Glutamatergic neuron (in vitro differentiated cells): ENCODE data around the gene LSM4. TPM values are rescaled to one million over a fixed set of nuclear protein-coding genes. Genes with fewer than 3 reads are reported as not detected.

Experiments
- DNase-seq: peaks from one replicate; pipeline ENCODE4 v3.0.0; 2022
- H3K27ac Mint-ChIP-seq: one replicate; pipeline ENCODE4 v1.8.0; 2020; ENCODE audit warnings: mild to moderate bottlenecking, mixed read lengths, inconsistent platforms; ENCODE audit not compliant: unreplicated experiment
- H3K27me3 Mint-ChIP-seq: one replicate; pipeline ENCODE4 v1.8.0; 2020; ENCODE audit warnings: mild to moderate bottlenecking, moderate library complexity, mixed read lengths, inconsistent platforms; ENCODE audit not compliant: unreplicated experiment
- H3K36me3 Mint-ChIP-seq: one replicate; pipeline ENCODE4 v1.8.0; 2020; ENCODE audit warnings: mild to moderate bottlenecking, mixed read lengths, inconsistent platforms; ENCODE audit not compliant: unreplicated experiment
- H3K4me1 Mint-ChIP-seq: one replicate; pipeline ENCODE4 v1.8.0; 2020; ENCODE audit warnings: mild to moderate bottlenecking, low read depth, mixed read lengths, inconsistent platforms; ENCODE audit not compliant: unreplicated experiment
- H3K4me3 Mint-ChIP-seq: one replicate; pipeline ENCODE4 v1.8.0; 2020; ENCODE audit warnings: mild to moderate bottlenecking, mixed read lengths, inconsistent platforms; ENCODE audit not compliant: unreplicated experiment
- H3K9me3 Mint-ChIP-seq: one replicate; pipeline ENCODE4 v1.8.0; 2020; ENCODE audit warnings: mild to moderate bottlenecking, moderate library complexity, mixed read lengths, inconsistent platforms; ENCODE audit not compliant: unreplicated experiment
- total RNA-seq: library from RNA; stranded (reverse); fragmentation: NEBNext Ultra II Directional; extraction: Animal tissue kit (Norgen Biotek cat#: 25700); gene quantifications from one replicate; pipeline ENCODE4 v1.2.1, GENCODE V29; 2021; ENCODE audit not compliant: unreplicated experiment
- TF ChIP-seq, protein P1 (sequence below): fragments of 200-600 bp; sonication (generic); IDR thresholded peaks from one replicate; pipeline ENCODE4 v1.5.0; 2021; ENCODE audit not compliant: partially characterized antibody, unreplicated experiment

Gene LSM4
- total RNA-seq, 1 donor from 2014 or later, result 137 TPM

- no peak for DNase-seq
- Mint-ChIP-seq H3K36me3 (peaks cover 6% of the 10 kb centered on the region), H3K9me3 (peaks cover 2% of the 10 kb centered on the region), H3K4me3 (no peak overlapping the region), H3K27ac (no peak overlapping the region), H3K4me1 (no peaks in the 10 kb centered on the region), H3K27me3 (peaks cover 9% of the 10 kb centered on the region)
- TF ChIP-seq, protein P1, sequence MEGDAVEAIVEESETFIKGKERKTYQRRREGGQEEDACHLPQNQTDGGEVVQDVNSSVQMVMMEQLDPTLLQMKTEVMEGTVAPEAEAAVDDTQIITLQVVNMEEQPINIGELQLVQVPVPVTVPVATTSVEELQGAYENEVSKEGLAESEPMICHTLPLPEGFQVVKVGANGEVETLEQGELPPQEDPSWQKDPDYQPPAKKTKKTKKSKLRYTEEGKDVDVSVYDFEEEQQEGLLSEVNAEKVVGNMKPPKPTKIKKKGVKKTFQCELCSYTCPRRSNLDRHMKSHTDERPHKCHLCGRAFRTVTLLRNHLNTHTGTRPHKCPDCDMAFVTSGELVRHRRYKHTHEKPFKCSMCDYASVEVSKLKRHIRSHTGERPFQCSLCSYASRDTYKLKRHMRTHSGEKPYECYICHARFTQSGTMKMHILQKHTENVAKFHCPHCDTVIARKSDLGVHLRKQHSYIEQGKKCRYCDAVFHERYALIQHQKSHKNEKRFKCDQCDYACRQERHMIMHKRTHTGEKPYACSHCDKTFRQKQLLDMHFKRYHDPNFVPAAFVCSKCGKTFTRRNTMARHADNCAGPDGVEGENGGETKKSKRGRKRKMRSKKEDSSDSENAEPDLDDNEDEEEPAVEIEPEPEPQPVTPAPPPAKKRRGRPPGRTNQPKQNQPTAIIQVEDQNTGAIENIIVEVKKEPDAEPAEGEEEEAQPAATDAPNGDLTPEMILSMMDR, result no peak
These were observed 53.7 kb downstream of the LSM4 start for GRCh38 chr19:18269070-18269723.

GRCh38 chr19:18266771-18267686 is 55.8 kb downstream of the LSM4 start:
- TF ChIP-seq, protein P1, result no peak
- peaks cover 4% of the 10 kb centered on the region for H3K9me3 Mint-ChIP-seq
- H3K27me3 Mint-ChIP-seq, result peaks cover 10% of the 10 kb centered on the region
- no peak for DNase-seq
- H3K4me1 Mint-ChIP-seq, result no peaks in the 10 kb centered on the region
- no peak overlapping the region for H3K27ac Mint-ChIP-seq
- peaks cover 6% of the 10 kb centered on the region for H3K36me3 Mint-ChIP-seq
- H3K4me3 Mint-ChIP-seq, result no peak overlapping the region

DNA sequence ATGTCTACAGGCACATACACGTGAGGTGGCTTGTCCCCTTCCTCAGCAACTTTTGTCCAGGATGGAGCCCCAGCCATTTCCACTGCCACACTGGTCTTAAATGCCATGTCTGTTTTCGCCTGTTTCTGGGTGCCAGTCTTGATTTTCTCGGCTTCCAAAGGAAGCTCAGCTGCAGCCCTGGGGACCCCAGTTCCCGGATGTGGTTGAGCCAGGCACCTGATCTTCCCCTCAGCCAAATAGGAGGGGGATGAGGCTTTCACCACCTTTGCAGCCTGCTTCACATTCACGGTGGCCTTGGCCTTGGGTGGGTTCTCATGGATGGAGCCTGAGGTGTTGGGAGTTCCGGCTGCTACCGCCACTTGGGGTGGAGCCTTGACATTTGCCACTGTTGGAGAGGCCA is 57.3 kb downstream of the LSM4 start:
- peaks cover 14% of the 10 kb centered on the region for H3K27me3 Mint-ChIP-seq
- TF ChIP-seq, protein P1, result no peak
- DNase-seq, result no peak
- H3K36me3 Mint-ChIP-seq, result peaks cover 6% of the 10 kb centered on the region
- H3K27ac Mint-ChIP-seq, result no peak overlapping the region
- H3K4me3 Mint-ChIP-seq, result no peak overlapping the region
- peaks cover 4% of the 10 kb centered on the region for H3K9me3 Mint-ChIP-seq
- no peaks in the 10 kb centered on the region for H3K4me1 Mint-ChIP-seq

GRCh38 chr19:18264971-18265540 is 57.8 kb downstream of the LSM4 start:
- no peak for DNase-seq
- no peak overlapping the region for H3K4me3 Mint-ChIP-seq

More at GRCh38 chr19:18264971-18265540, 57.8 kb downstream of the LSM4 start:
- TF ChIP-seq, protein P1, result no peak
- H3K27me3 Mint-ChIP-seq, result peaks cover 16% of the 10 kb centered on the region
- H3K27ac Mint-ChIP-seq, result no peak overlapping the region
- H3K9me3 Mint-ChIP-seq, result peaks cover 6% of the 10 kb centered on the region
- H3K36me3 Mint-ChIP-seq, result peaks cover 6% of the 10 kb centered on the region
- H3K4me1 Mint-ChIP-seq, result no peaks in the 10 kb centered on the region
